Measurements from ENCODE around the gene CARD18. TPM values are rescaled to one million over a fixed set of nuclear protein-coding genes. Genes with fewer than 3 reads are reported as not detected.

The CARD18 gene
- total and polyA plus RNA-seq, 2 of the 13 experiments (the other 11 are each of a cell fraction or from before 2014, with no cell fraction given): not detected

DNA sequence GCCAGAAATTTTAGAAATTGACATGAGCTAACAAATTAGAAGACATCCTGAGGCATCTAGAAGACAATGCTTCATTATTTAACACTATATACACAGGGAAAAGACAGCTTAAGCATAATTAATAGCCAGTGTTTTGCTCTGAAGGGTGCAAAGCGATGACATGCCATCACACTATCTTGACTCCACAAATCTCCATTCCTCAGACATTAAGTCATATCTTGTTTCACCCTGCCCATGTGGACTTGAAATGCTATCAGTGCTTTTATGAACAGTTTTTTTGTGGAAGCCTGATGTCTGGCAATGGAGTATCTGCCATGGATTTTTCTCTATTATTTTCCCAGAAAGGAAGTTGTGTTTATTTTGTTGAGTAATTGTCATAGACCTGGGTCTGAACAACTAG lies 2.3 kb downstream of the CARD18 start:
- no TSS peak for BruUV-seq (replicated peaks)
- no peak overlapping the region for H3K4me2 ChIP-seq (ENCODE audit: low read depth, low read length)
- ChIA-PET CTCF (ENCODE audit: low intra/inter-chr PET ratio, low total read pairs) (no interaction called here), POLR2A (no interaction called here)
- H3K79me2 ChIP-seq (ENCODE audit: insufficient read depth, low read length): no peaks in the 10 kb centered on the region
- FAIRE-seq (no peak), ATAC-seq (no peak), DNase-seq (ENCODE audit: low spot score) (no peak)
- intact Hi-C loops (cut with micrococcal nuclease; ENCODE audit: unreplicated experiment) (no loop called here), in situ Hi-C loops (cut with HindIII; ENCODE audit: extremely low pct_ligation_motif_present, low pct_unique_long_range_greater_than_20kb) (no loop called here)
- 7% methylated on average over 1 of the region's 1 CpG for WGBS (ENCODE audit: low lambda C conversion rate)
- no peak overlapping the region for H3K4me3 ChIP-seq (replicated peaks in 1 of 3; ENCODE audit: insufficient read depth in 1 of 3, low read depth in 2 of 3, low read length in 3 of 3)
- H3K36me3 ChIP-seq (replicated peaks in 1 of 2; ENCODE audit: control insufficient read depth in 1 of 2, insufficient read depth in 2 of 2, low read length in 2 of 2): no peaks in the 10 kb centered on the region
- H2AFZ ChIP-seq (ENCODE audit: low read length): no peak overlapping the region
- H4K20me1 ChIP-seq (ENCODE audit: insufficient read depth, low read length): no peaks in the 10 kb centered on the region
- no peaks in the 10 kb centered on the region for H3K27me3 ChIP-seq (ENCODE audit: control insufficient read depth in 1 of 2, insufficient read depth in 2 of 2, low read length in 2 of 2)
- H3K4me1 ChIP-seq (ENCODE audit: insufficient read depth, low read length): no peaks in the 10 kb centered on the region
- no peak overlapping the region for H3K27ac ChIP-seq (ENCODE audit: extremely low read length, insufficient read depth, low read length)
- no peaks in the 10 kb centered on the region for H3K9me3 ChIP-seq (ENCODE audit: low read length)
- no peak overlapping the region for H3K9ac ChIP-seq (ENCODE audit: insufficient read depth, low read depth, low read length)
- no peak for TF ChIP-seq ETV6 (CRISPR knock-in tag; conservative IDR thresholded peaks at IDR 0.05)
- no peak for TF ChIP-seq ZNF891 (CRISPR knock-in tag; IDR thresholded peaks at IDR 0.05)
- TF ChIP-seq CHD2 (IDR thresholded peaks at IDR 0.05; ENCODE audit: low read depth, low read length): no peak
- no peak for TF ChIP-seq ZNF792 (CRISPR knock-in tag; IDR thresholded peaks at IDR 0.05)
- TF ChIP-seq, protein P1, sequence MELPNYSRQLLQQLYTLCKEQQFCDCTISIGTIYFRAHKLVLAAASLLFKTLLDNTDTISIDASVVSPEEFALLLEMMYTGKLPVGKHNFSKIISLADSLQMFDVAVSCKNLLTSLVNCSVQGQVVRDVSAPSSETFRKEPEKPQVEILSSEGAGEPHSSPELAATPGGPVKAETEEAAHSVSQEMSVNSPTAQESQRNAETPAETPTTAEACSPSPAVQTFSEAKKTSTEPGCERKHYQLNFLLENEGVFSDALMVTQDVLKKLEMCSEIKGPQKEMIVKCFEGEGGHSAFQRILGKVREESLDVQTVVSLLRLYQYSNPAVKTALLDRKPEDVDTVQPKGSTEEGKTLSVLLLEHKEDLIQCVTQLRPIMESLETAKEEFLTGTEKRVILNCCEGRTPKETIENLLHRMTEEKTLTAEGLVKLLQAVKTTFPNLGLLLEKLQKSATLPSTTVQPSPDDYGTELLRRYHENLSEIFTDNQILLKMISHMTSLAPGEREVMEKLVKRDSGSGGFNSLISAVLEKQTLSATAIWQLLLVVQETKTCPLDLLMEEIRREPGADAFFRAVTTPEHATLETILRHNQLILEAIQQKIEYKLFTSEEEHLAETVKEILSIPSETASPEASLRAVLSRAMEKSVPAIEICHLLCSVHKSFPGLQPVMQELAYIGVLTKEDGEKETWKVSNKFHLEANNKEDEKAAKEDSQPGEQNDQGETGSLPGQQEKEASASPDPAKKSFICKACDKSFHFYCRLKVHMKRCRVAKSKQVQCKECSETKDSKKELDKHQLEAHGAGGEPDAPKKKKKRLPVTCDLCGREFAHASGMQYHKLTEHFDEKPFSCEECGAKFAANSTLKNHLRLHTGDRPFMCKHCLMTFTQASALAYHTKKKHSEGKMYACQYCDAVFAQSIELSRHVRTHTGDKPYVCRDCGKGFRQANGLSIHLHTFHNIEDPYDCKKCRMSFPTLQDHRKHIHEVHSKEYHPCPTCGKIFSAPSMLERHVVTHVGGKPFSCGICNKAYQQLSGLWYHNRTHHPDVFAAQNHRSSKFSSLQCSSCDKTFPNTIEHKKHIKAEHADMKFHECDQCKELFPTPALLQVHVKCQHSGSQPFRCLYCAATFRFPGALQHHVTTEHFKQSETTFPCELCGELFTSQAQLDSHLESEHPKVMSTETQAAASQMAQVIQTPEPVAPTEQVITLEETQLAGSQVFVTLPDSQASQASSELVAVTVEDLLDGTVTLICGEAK (IDR thresholded peaks at IDR 0.05): no peak
- TF ChIP-seq, protein P1 (CRISPR knock-in tag; IDR thresholded peaks at IDR 0.05): no peak
- TF ChIP-seq, protein P2, sequence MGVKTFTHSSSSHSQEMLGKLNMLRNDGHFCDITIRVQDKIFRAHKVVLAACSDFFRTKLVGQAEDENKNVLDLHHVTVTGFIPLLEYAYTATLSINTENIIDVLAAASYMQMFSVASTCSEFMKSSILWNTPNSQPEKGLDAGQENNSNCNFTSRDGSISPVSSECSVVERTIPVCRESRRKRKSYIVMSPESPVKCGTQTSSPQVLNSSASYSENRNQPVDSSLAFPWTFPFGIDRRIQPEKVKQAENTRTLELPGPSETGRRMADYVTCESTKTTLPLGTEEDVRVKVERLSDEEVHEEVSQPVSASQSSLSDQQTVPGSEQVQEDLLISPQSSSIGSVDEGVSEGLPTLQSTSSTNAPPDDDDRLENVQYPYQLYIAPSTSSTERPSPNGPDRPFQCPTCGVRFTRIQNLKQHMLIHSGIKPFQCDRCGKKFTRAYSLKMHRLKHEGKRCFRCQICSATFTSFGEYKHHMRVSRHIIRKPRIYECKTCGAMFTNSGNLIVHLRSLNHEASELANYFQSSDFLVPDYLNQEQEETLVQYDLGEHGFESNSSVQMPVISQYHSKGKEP (CRISPR knock-in tag; IDR thresholded peaks at IDR 0.05): no peak
- TF ChIP-seq ZNF776 (CRISPR knock-in tag; IDR thresholded peaks at IDR 0.05): no peak
- no peak for TF ChIP-seq RFX5 (IDR thresholded peaks at IDR 0.05; ENCODE audit: low read depth, low read length)
- TF ChIP-seq, protein P3, sequence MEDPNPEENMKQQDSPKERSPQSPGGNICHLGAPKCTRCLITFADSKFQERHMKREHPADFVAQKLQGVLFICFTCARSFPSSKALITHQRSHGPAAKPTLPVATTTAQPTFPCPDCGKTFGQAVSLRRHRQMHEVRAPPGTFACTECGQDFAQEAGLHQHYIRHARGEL (CRISPR knock-in tag; IDR thresholded peaks at IDR 0.05): no peak
- TF ChIP-seq, protein P4, sequence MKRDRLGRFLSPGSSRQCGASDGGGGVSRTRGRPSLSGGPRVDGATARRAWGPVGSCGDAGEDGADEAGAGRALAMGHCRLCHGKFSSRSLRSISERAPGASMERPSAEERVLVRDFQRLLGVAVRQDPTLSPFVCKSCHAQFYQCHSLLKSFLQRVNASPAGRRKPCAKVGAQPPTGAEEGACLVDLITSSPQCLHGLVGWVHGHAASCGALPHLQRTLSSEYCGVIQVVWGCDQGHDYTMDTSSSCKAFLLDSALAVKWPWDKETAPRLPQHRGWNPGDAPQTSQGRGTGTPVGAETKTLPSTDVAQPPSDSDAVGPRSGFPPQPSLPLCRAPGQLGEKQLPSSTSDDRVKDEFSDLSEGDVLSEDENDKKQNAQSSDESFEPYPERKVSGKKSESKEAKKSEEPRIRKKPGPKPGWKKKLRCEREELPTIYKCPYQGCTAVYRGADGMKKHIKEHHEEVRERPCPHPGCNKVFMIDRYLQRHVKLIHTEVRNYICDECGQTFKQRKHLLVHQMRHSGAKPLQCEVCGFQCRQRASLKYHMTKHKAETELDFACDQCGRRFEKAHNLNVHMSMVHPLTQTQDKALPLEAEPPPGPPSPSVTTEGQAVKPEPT (CRISPR knock-in tag; IDR thresholded peaks at IDR 0.05; ENCODE audit: low read depth): no peak
- no peak for TF ChIP-seq NFKB2 (CRISPR knock-in tag; IDR thresholded peaks at IDR 0.05; ENCODE audit: borderline replicate concordance)
- TF ChIP-seq KDM5A (IDR thresholded peaks at IDR 0.05; ENCODE audit: borderline replicate concordance, low read length): no peak

All from HepG2 (cell line).